Keratinocyte (primary cell): ENCODE data around the gene NFASC. TPM values are rescaled to one million over a fixed set of nuclear protein-coding genes. Genes with fewer than 3 reads are reported as not detected.

Experiments
- DNase-seq: peaks from one replicate; pipeline ENCODE4 v3.0.0-alpha.2; 2011; ENCODE audit warnings: low read depth, missing footprints, low spot score
- FAIRE-seq: peaks from 2 replicates; lab custom pipeline; 2011; peaks lifted over from hg19 to GRCh38; lab: Jason Lieb, UNC
- H2AFZ ChIP-seq: 2 replicates; pipeline ENCODE4 v1.6.0; 2012; ENCODE audit warnings: low read length, control low read depth, inconsistent platforms; ENCODE audit not compliant: control insufficient read depth
- H3K27ac ChIP-seq: 2 replicates; pipeline ENCODE4 v1.5.1; 2011; ENCODE audit warnings: low read length; ENCODE audit not compliant: control insufficient read depth, insufficient read depth
- H3K27me3 ChIP-seq: 3 replicates; pipeline ENCODE4 v1.6.0; 2011; ENCODE audit warnings: low read length; ENCODE audit not compliant: control insufficient read depth, insufficient read depth; ENCODE audit errors: extremely low read depth
- H3K36me3 ChIP-seq, 2 experiments: 2 replicates in 1 of 2; 3 replicates in 1 of 2; pipeline ENCODE4 v1.5.1; 2011; ENCODE audit warnings: low read length in 2 of 2, mild to moderate bottlenecking in 1 of 2; ENCODE audit not compliant: control insufficient read depth in 2 of 2, insufficient read depth in 2 of 2; ENCODE audit errors: extremely low read depth in 1 of 2
- H3K4me1 ChIP-seq: 3 replicates; pipeline ENCODE4 v1.5.1; 2011; ENCODE audit warnings: low read length; ENCODE audit not compliant: control insufficient read depth, insufficient read depth; ENCODE audit errors: extremely low read depth
- H3K4me2 ChIP-seq: 3 replicates; pipeline ENCODE4 v1.6.0; 2011; ENCODE audit warnings: low read depth, low read length; ENCODE audit not compliant: control insufficient read depth, insufficient read depth; ENCODE audit errors: extremely low read depth
- H3K4me3 ChIP-seq, 3 experiments: fragments of 200-600 bp in 1 of 3; sonication (generic) in 1 of 3; 2 replicates in 2 of 3; 3 replicates in 1 of 3; pipeline ENCODE4 v1.5.1; 2011 to 2016; ENCODE audit warnings: low read length in 3 of 3, mild to moderate bottlenecking in 3 of 3, control low read depth in 2 of 3, inconsistent platforms in 1 of 3, low read depth in 1 of 3, mixed read lengths in 1 of 3, mixed run types in 1 of 3, moderate library complexity in 1 of 3; ENCODE audit not compliant: control insufficient read depth in 2 of 3, insufficient read depth in 2 of 3; ENCODE audit errors: extremely low read depth in 1 of 3
- H3K79me2 ChIP-seq: 2 replicates; pipeline ENCODE4 v1.6.0; 2012; ENCODE audit warnings: low read length; ENCODE audit not compliant: control insufficient read depth, insufficient read depth
- H3K9ac ChIP-seq: 3 replicates; pipeline ENCODE4 v1.6.0; 2011; ENCODE audit warnings: low read length; ENCODE audit not compliant: control insufficient read depth, insufficient read depth; ENCODE audit errors: extremely low read depth
- H3K9me1 ChIP-seq: 3 replicates; pipeline ENCODE4 v1.6.0; 2011; ENCODE audit warnings: low read length; ENCODE audit not compliant: control insufficient read depth, insufficient read depth; ENCODE audit errors: extremely low read depth
- H3K9me3 ChIP-seq: 2 replicates; pipeline ENCODE4 v1.5.1; 2012; ENCODE audit warnings: low read depth, low read length; ENCODE audit not compliant: control insufficient read depth
- H4K20me1 ChIP-seq: 3 replicates; pipeline ENCODE4 v1.6.0; 2011; ENCODE audit warnings: low read length; ENCODE audit not compliant: control insufficient read depth, insufficient read depth; ENCODE audit errors: extremely low read depth
- CTCF ChIP-seq, 3 experiments: IDR thresholded peaks in 1 of 3; conservative IDR thresholded peaks in 1 of 3; optimal IDR thresholded peaks in 1 of 3; 2 replicates in 2 of 3; 3 replicates in 1 of 3; pipeline versions ENCODE3 to v1.5.1; 2011; ENCODE audit warnings: low read length in 3 of 3, mild to moderate bottlenecking in 3 of 3, moderate library complexity in 2 of 3, control low read depth in 1 of 3, inconsistent platforms in 1 of 3; ENCODE audit not compliant: insufficient read depth in 2 of 3; ENCODE audit errors: extremely low read depth in 1 of 3
- EZH2 ChIP-seq: IDR thresholded peaks from one replicate; pipeline ENCODE4 v1.6.1; 2012; ENCODE audit warnings: inconsistent platforms, mild to moderate bottlenecking, low read length, moderate library complexity
- dilution Hi-C: fragments of 300-500 bp; cut with MboI; formaldehyde crosslinking; loops from one replicate; pipeline ENCODE4 v1.7.0; 2020; ENCODE audit warnings: low sequenced_read_pairs; ENCODE audit not compliant: extremely low pct_ligation_motif_present
- polyA plus RNA-seq, 5 experiments: library from polyadenylated mRNA; depleted of rRNA in 3 of 5; stranded (reverse) in 3 of 5; stranded (forward) in 1 of 5; unstranded in 1 of 5; fragments of >200 nt; gene quantifications; 1 replicate in 1 of 5; 2 replicates in 3 of 5; 3 replicates in 1 of 5; pipeline versions ENCODE4 v1.2.1 to v1.2.3, GENCODE V29; 2011 to 2012; ENCODE audit warnings: missing spikeins in 2 of 5, low read depth in 1 of 5, low replicate concordance in 1 of 5

Gene NFASC
- polyA plus RNA-seq, 1 donor (not counting 4 experiments of a cell fraction or from before 2014, with no cell fraction given), result 4.3 TPM

GRCh38 chr1:205068001-205068400, 197.3 kb downstream of the NFASC start:
- Histone ChIP-seq H3K9me3 (no peaks in the 10 kb centered on the region), H3K9me1 (no peaks in the 10 kb centered on the region), H3K4me2 (no peak overlapping the region), H3K27me3 (no peaks in the 10 kb centered on the region), H3K4me3 (no peak overlapping the region), H3K27ac (no peak overlapping the region), H2AFZ (no peak overlapping the region), H4K20me1 (no peaks in the 10 kb centered on the region), H3K4me1 (peaks cover 1% of the 10 kb centered on the region), H3K36me3 (no peaks in the 10 kb centered on the region), H3K9ac (no peak overlapping the region), H3K79me2 (no peaks in the 10 kb centered on the region)
- dilution Hi-C loops, result no loop called here
- DNase-seq, result no peak
- no peak for FAIRE-seq
- TF ChIP-seq CTCF (optimal IDR thresholded peaks at IDR 0.05 in 1 of 3, IDR thresholded peaks at IDR 0.05 in 1 of 3, conservative IDR thresholded peaks at IDR 0.05 in 1 of 3; ENCODE audit: extremely low read depth in 1 of 3, insufficient read depth in 2 of 3, low read length in 3 of 3) (no peak), EZH2 (no peak)

- Histone ChIP-seq H4K20me1 (no peaks in the 10 kb centered on the region), H3K9me3 (no peaks in the 10 kb centered on the region), H3K36me3 (no peaks in the 10 kb centered on the region), H3K4me3 (no peak overlapping the region), H3K79me2 (no peaks in the 10 kb centered on the region), H3K4me1 (peaks cover 7% of the 10 kb centered on the region), H3K9ac (no peak overlapping the region), H3K9me1 (no peaks in the 10 kb centered on the region), H2AFZ (no peak overlapping the region), H3K4me2 (no peak overlapping the region), H3K27ac (no peak overlapping the region), H3K27me3 (no peaks in the 10 kb centered on the region)
- DNase-seq, result no peak
- FAIRE-seq, result no peak
- TF ChIP-seq CTCF (optimal IDR thresholded peaks at IDR 0.05 in 1 of 3, IDR thresholded peaks at IDR 0.05 in 1 of 3, conservative IDR thresholded peaks at IDR 0.05 in 1 of 3; ENCODE audit: extremely low read depth in 1 of 3, insufficient read depth in 2 of 3, low read length in 3 of 3), result no peak
- no peak for TF ChIP-seq EZH2
- dilution Hi-C loops, result no loop called here
These were observed 197.9 kb downstream of the NFASC start for GRCh38 chr1:205068457-205069040.
